Suprapubic skin (tissue), 3 donors: ENCODE results near the gene MYPOP.

ENCODE experiments used
- CTCF ChIP-seq, 2 donors: fragments of 200-600 bp in 1 of 2; fragments of 450-650 bp in 1 of 2; sonication (generic) in 1 of 2; IDR thresholded peaks; one replicate each; pipeline ENCODE4 v1.5.1; 2016 to 2019; ENCODE audit warnings: antibody characterized with exemption in 2 of 2, mild to moderate bottlenecking in 1 of 2, moderate library complexity in 1 of 2
- POLR2A ChIP-seq, 2 donors: fragments of 450-650 bp; IDR thresholded peaks; one replicate each; pipeline ENCODE4 v1.6.1; 2017; ENCODE audit warnings: antibody characterized with exemption in 2 of 2, mild to moderate bottlenecking in 2 of 2, moderate library complexity in 2 of 2

GRCh38 chr19:45848922-45849321 is 53.5 kb downstream of the MYPOP start:
- TF ChIP-seq CTCF (IDR thresholded peaks at IDR 0.05) (no peak), POLR2A (IDR thresholded peaks at IDR 0.05) (no peak)
